WTC11 (cell line): ENCODE data around the gene MUC12. TPM values are rescaled to one million over a fixed set of nuclear protein-coding genes. Genes with fewer than 3 reads are reported as not detected.

ENCODE experiments used
- ATAC-seq: fragments of 200-7000 bp; cut with Tn5 transposase; 2 replicates; pipeline ENCODE4 v1.10.0; 2021; ENCODE audit warnings: mild to moderate bottlenecking, moderate library complexity
- CTCF ChIA-PET: fragments of 300-600 bp; sonication (Branson Sonifier 250); formaldehyde crosslinking; loops from one replicate; lab custom pipeline; 2021; ENCODE audit warnings: antibody characterized with exemption; lab: Charles Lee
- POLR2A ChIA-PET: fragments of 350-600 bp; sonication (Branson Sonifier 250); formaldehyde crosslinking; loops from one replicate; lab custom pipeline; 2021; ENCODE audit warnings: antibody characterized with exemption; lab: Charles Lee
- DNase-seq: peaks from one replicate; pipeline ENCODE4 v3.0.0; 2021; ENCODE audit warnings: low spot score
- H3K27ac Mint-ChIP-seq: 2 replicates; pipeline ENCODE4 v1.8.0; 2021; ENCODE audit warnings: mixed read lengths
- H3K27me3 Mint-ChIP-seq: 2 replicates; pipeline ENCODE4 v1.8.0; 2021; ENCODE audit warnings: low read depth, mild to moderate bottlenecking, moderate library complexity, mixed read lengths
- H3K36me3 Mint-ChIP-seq: 2 replicates; pipeline ENCODE4 v1.8.0; 2021; ENCODE audit warnings: mixed read lengths
- H3K4me1 Mint-ChIP-seq: 2 replicates; pipeline ENCODE4 v1.8.0; 2022; ENCODE audit warnings: mixed read lengths
- H3K4me3 Mint-ChIP-seq: 2 replicates; pipeline ENCODE4 v1.8.0; 2021; ENCODE audit warnings: mild to moderate bottlenecking, moderate library complexity, mixed read lengths
- H3K9me3 Mint-ChIP-seq: 2 replicates; pipeline ENCODE4 v1.8.0; 2021; ENCODE audit warnings: mixed read lengths
- CREM ChIP-seq: sonication (generic); formaldehyde crosslinking; IDR thresholded peaks from 2 replicates; pipeline ENCODE4 v1.8.1; 2022; ENCODE audit warnings: mild to moderate bottlenecking, missing genetic modification reagents, moderate library complexity
- E2F1 ChIP-seq: sonication (generic); formaldehyde crosslinking; IDR thresholded peaks from 2 replicates; pipeline ENCODE4 v1.8.0; 2022; ENCODE audit warnings: mild to moderate bottlenecking, missing genetic modification reagents
- E2F4 ChIP-seq: sonication (generic); formaldehyde crosslinking; IDR thresholded peaks from 2 replicates; pipeline ENCODE4 v1.8.1; 2022; ENCODE audit warnings: low read depth, mild to moderate bottlenecking, moderate library complexity, missing genetic modification reagents, borderline replicate concordance
- HMGXB4 ChIP-seq: sonication (generic); formaldehyde crosslinking; IDR thresholded peaks from 2 replicates; pipeline ENCODE4 v1.8.1; 2023; ENCODE audit warnings: mild to moderate bottlenecking, moderate library complexity, missing genetic modification reagents
- IRF2 ChIP-seq: sonication (generic); formaldehyde crosslinking; IDR thresholded peaks from 2 replicates; pipeline ENCODE4 v1.8.0; 2022; ENCODE audit warnings: low read depth, missing genetic modification reagents, borderline replicate concordance
- JAZF1 ChIP-seq: fragments of 250-450 bp; sonication (Bioruptor Pico); IDR thresholded peaks from 2 replicates; pipeline ENCODE4 v1.9.0; 2021; ENCODE audit warnings: moderate library complexity, mild to moderate bottlenecking, inconsistent platforms
- JUN ChIP-seq: sonication (generic); formaldehyde crosslinking; IDR thresholded peaks from 2 replicates; pipeline ENCODE4 v1.8.0; 2023; ENCODE audit warnings: mild to moderate bottlenecking, missing genetic modification reagents
- KAT7 ChIP-seq: sonication (generic); formaldehyde crosslinking; IDR thresholded peaks from 2 replicates; pipeline ENCODE4 v1.8.1; 2023; ENCODE audit warnings: missing genetic modification reagents, mild to moderate bottlenecking, borderline replicate concordance
- MLX ChIP-seq: sonication (generic); formaldehyde crosslinking; IDR thresholded peaks from 2 replicates; pipeline ENCODE4 v1.8.1; 2023; ENCODE audit warnings: mild to moderate bottlenecking, missing genetic modification reagents, moderate library complexity
- NFYB ChIP-seq: sonication (generic); formaldehyde crosslinking; conservative IDR thresholded peaks from 2 replicates; pipeline ENCODE4 v1.8.0; 2022; ENCODE audit warnings: low read depth, missing genetic modification reagents
- PREB ChIP-seq: sonication (generic); formaldehyde crosslinking; IDR thresholded peaks from 2 replicates; pipeline ENCODE4 v1.8.1; 2022; ENCODE audit warnings: mild to moderate bottlenecking, missing genetic modification reagents, moderate library complexity, borderline replicate concordance
- SMAD3 ChIP-seq: sonication (generic); formaldehyde crosslinking; IDR thresholded peaks from 2 replicates; pipeline ENCODE4 v1.8.0; 2022; ENCODE audit warnings: missing genetic modification reagents, mild to moderate bottlenecking, borderline replicate concordance
- TEAD1 ChIP-seq: sonication (generic); formaldehyde crosslinking; IDR thresholded peaks from 2 replicates; pipeline ENCODE4 v1.8.0; 2022; ENCODE audit warnings: mild to moderate bottlenecking, missing genetic modification reagents
- TP53 ChIP-seq: sonication (generic); formaldehyde crosslinking; IDR thresholded peaks from 2 replicates; pipeline ENCODE4 v1.8.1; 2023; ENCODE audit warnings: mild to moderate bottlenecking, missing genetic modification reagents
- ZNF232 ChIP-seq: sonication (generic); formaldehyde crosslinking; IDR thresholded peaks from 2 replicates; pipeline ENCODE4 v1.8.0; 2022; ENCODE audit warnings: mild to moderate bottlenecking, missing genetic modification reagents
- total RNA-seq: library from RNA; stranded (reverse); gene quantifications from 3 replicates; pipeline ENCODE4 v1.2.3, GENCODE V29; 2021

Gene MUC12
- total RNA-seq, 1 experiment from 2014 or later = 5.7 TPM

- TF ChIP-seq E2F1 (no peak), TEAD1 (no peak)
- ATAC-seq (no peak), DNase-seq (no peak)
- ChIA-PET POLR2A (no interaction called here), CTCF (interaction anchor here (0.7 to 1.5 kb wide), 2 partner anchors 43 to 50 kb away, joined by 3 to 4 read pairs; no protein-coding TSS in a partner anchor)
- peaks cover 3% of the 10 kb centered on the region; the same call in 1 of the 2 replicates for H3K27me3 Mint-ChIP-seq
- no peaks in the 10 kb centered on the region for H3K9me3 Mint-ChIP-seq
- H3K4me3 Mint-ChIP-seq = peak overlapping the region; percentile 78
- H3K4me1 Mint-ChIP-seq = peaks cover 21% of the 10 kb centered on the region
- H3K36me3 Mint-ChIP-seq = peaks cover 20% of the 10 kb centered on the region
- no peak overlapping the region for H3K27ac Mint-ChIP-seq
Measured at GRCh38 chr7:101015626-101016025, 46.3 kb downstream of the MUC12 start.

GRCh38 chr7:101017064-101017777 lies 47.9 kb downstream of the MUC12 start:
- TF ChIP-seq ZNF232 (CRISPR knock-in tag) (0 out of 2 replicates have a peak, but pooled peaks have one; percentile 32), KAT7 (CRISPR knock-in tag) (0 out of 2 replicates have a peak, but pooled peaks have one; percentile 34), MLX (no peak)
- peak; percentile 56 for DNase-seq
- H3K27ac Mint-ChIP-seq = no peak overlapping the region
- H3K27me3 Mint-ChIP-seq = peaks cover 3% of the 10 kb centered on the region; the same call in 1 of the 2 replicates
- ATAC-seq = peak; percentile 52
- peaks cover 21% of the 10 kb centered on the region for H3K4me1 Mint-ChIP-seq
- H3K9me3 Mint-ChIP-seq = no peaks in the 10 kb centered on the region
- CTCF ChIA-PET = interaction anchor here (0.6 to 3.4 kb wide), 5 partner anchors 51 to 175 kb away, joined by 3 to 22 read pairs (median 3); no protein-coding TSS in a partner anchor
- H3K4me3 Mint-ChIP-seq = peak overlapping the region; percentile 78
- H3K36me3 Mint-ChIP-seq = peaks cover 13% of the 10 kb centered on the region
- POLR2A ChIA-PET = interaction anchor here (1.2 kb wide), 1 partner anchor 51 kb away, joined by 3 read pairs; no protein-coding TSS in a partner anchor

GRCh38 chr7:101018271-101019167 lies 49.2 kb downstream of the MUC12 start:
- peak; percentile 61 for ATAC-seq
- H3K27me3 Mint-ChIP-seq = peaks cover 3% of the 10 kb centered on the region; the same call in 1 of the 2 replicates
- H3K36me3 Mint-ChIP-seq = peaks cover 13% of the 10 kb centered on the region
- peak; percentile 56 for DNase-seq
- peak overlapping the region; percentile 33; the same call in 1 of the 2 replicates for H3K27ac Mint-ChIP-seq
- ChIA-PET CTCF (interaction anchor here (1.1 to 3.4 kb wide), 6 partner anchors 13 to 125 kb away, joined by 3 to 22 read pairs (median 6); no protein-coding TSS in a partner anchor), POLR2A (interaction anchor here (0.6 to 1.3 kb wide), 2 partner anchors 53 to 756 kb away, joined by 4 read pairs; no protein-coding TSS in a partner anchor)
- H3K9me3 Mint-ChIP-seq = no peaks in the 10 kb centered on the region
- peak overlapping the region; percentile 43 for H3K4me3 Mint-ChIP-seq
- TF ChIP-seq JAZF1 (CRISPR knock-in tag) = no peak
- TF ChIP-seq IRF2 (CRISPR knock-in tag) = no peak
- no peak for TF ChIP-seq JUN (CRISPR knock-in tag)
- no peak for TF ChIP-seq E2F4 (CRISPR knock-in tag)
- no peak for TF ChIP-seq SMAD3
- no peak for TF ChIP-seq PREB (CRISPR knock-in tag)
- TF ChIP-seq TEAD1 = no peak
- no peak for TF ChIP-seq NFYB
- TF ChIP-seq CREM (CRISPR knock-in tag) = no peak
- TF ChIP-seq HMGXB4 = no peak
- TF ChIP-seq TP53 (CRISPR knock-in tag) = no peak
- H3K4me1 Mint-ChIP-seq = peaks cover 21% of the 10 kb centered on the region
